Suprapubic skin (tissue), 4 donors: ENCODE measurements around the gene SERF2. TPM values are rescaled to one million over a fixed set of nuclear protein-coding genes. Genes with fewer than 3 reads are reported as not detected.
"Not testable (repeated sequence)": the region's sequence is repeated elsewhere in the genome, so short reads cannot be mapped to it uniquely, and the experiment has no call there.

ENCODE experiments used
- DNase-seq, 2 donors: peaks; one replicate each; pipeline ENCODE4 v3.0.0-alpha.2; 2019; ENCODE audit warnings: low spot score in 2 of 2
- H3K27ac ChIP-seq: fragments of 200-600 bp; sonication (generic); one replicate; pipeline ENCODE4 v1.5.1; 2019
- H3K27me3 ChIP-seq: fragments of 200-600 bp; sonication (generic); one replicate; pipeline ENCODE4 v1.5.1; 2019
- H3K36me3 ChIP-seq: fragments of 200-600 bp; sonication (generic); one replicate; pipeline ENCODE4 v1.5.1; 2019
- H3K4me1 ChIP-seq: fragments of 200-600 bp; sonication (generic); one replicate; pipeline ENCODE4 v1.5.1; 2019
- H3K4me3 ChIP-seq: fragments of 200-600 bp; sonication (generic); one replicate; pipeline ENCODE4 v1.5.1; 2019; ENCODE audit warnings: mild to moderate bottlenecking
- H3K9me3 ChIP-seq: fragments of 200-600 bp; sonication (generic); one replicate; pipeline ENCODE4 v1.5.1; 2019
- EP300 ChIP-seq: sonication (generic); formaldehyde crosslinking; IDR thresholded peaks from one replicate; pipeline ENCODE4 v1.6.1; 2017; ENCODE audit warnings: antibody characterized with exemption
- POLR2A ChIP-seq, 2 donors: fragments of 450-650 bp; IDR thresholded peaks; one replicate each; pipeline ENCODE4 v1.6.1; 2017; ENCODE audit warnings: antibody characterized with exemption in 2 of 2, mild to moderate bottlenecking in 2 of 2, moderate library complexity in 2 of 2
- POLR2AphosphoS5 ChIP-seq, 3 donors: sonication (generic); formaldehyde crosslinking; IDR thresholded peaks; one replicate each; pipeline ENCODE4 v1.6.1; 2017; ENCODE audit warnings: antibody characterized with exemption in 3 of 3
- WGBS: methylation state at CpG from one replicate; pipeline ENCODE4 v1.1.5; 2018; 5-methylcytosine and 5-hydroxymethylcytosine counted together
- total RNA-seq, 4 donors: library from RNA; depleted of rRNA; stranded (reverse); fragments of >200 nt; gene quantifications; one replicate each; pipeline ENCODE4 v1.1.0, GENCODE V29; 2016
- TF ChIP-seq, protein P1 (sequence below), 2 donors: fragments of 200-600 bp in 1 of 2; fragments of 450-650 bp in 1 of 2; sonication (generic) in 1 of 2; IDR thresholded peaks; one replicate each; pipeline ENCODE4 v1.5.1; 2016 to 2019; ENCODE audit warnings: antibody characterized with exemption in 2 of 2, mild to moderate bottlenecking in 1 of 2, moderate library complexity in 1 of 2

SERF2 gene
- total RNA-seq, 4 donors from 2014 or later: 352 to 813 (median 687) TPM

DNA sequence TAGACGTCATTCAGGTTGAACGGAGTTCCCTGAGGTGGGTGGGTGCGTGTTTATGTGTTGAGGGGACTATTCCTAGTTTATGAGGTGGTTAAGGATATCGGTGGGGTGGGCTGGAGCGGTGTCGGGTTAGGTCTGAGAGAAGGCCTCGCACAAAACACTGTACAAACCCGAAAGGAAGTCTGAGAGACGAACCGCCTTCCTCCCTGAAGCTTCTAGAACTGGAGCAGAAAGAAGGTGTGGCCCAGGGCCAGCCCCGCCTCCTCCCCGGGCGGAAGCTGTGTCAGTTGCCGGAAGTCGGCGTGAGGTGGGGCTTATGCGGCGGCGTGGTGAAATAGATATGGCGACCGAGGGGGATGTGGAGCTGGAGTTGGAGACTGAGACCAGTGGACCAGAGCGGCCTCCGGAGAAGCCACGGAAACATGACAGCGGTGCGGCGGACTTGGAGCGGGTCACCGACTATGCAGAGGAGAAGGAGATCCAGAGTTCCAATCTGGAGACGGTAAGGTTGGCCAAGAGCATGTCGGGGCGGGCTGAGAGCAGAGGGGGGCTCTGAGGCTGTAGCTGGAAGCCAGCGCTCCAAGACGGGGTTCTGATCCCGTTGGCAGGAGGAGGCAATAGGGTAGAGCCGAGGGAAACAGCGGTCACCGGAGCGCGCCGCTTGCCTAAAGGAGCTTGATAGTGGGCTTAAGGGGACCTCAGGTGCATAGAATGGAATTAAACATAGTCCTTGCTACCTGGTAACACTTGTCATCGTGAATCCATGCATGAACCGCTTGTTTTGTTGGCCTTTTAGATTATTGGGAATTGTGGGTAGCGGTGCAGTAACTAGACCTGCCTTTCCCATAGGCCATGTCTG is 8.4 kb downstream of the SERF2 start, which contains the start of gene HYPK:
HYPK (plus strand) TSS at position 314 of the 856 bp plus-strand sequence; CDS start at position 338, 24 bp downstream.
- H3K36me3 ChIP-seq: peaks cover 62% of the 10 kb centered on the region
- no peaks in the 10 kb centered on the region for H3K27me3 ChIP-seq
- 9% methylated on average over 44 of the region's 44 CpGs for WGBS
- TF ChIP-seq, protein P1, sequence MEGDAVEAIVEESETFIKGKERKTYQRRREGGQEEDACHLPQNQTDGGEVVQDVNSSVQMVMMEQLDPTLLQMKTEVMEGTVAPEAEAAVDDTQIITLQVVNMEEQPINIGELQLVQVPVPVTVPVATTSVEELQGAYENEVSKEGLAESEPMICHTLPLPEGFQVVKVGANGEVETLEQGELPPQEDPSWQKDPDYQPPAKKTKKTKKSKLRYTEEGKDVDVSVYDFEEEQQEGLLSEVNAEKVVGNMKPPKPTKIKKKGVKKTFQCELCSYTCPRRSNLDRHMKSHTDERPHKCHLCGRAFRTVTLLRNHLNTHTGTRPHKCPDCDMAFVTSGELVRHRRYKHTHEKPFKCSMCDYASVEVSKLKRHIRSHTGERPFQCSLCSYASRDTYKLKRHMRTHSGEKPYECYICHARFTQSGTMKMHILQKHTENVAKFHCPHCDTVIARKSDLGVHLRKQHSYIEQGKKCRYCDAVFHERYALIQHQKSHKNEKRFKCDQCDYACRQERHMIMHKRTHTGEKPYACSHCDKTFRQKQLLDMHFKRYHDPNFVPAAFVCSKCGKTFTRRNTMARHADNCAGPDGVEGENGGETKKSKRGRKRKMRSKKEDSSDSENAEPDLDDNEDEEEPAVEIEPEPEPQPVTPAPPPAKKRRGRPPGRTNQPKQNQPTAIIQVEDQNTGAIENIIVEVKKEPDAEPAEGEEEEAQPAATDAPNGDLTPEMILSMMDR (IDR thresholded peaks at IDR 0.05): no peak
- TF ChIP-seq POLR2A (IDR thresholded peaks at IDR 0.05) (peak; percentile 26 to 70), POLR2AphosphoS5 (IDR thresholded peaks at IDR 0.05) (peak in 2 of 3 donors; percentile 41 to 77), EP300 (no peak)
- H3K4me3 ChIP-seq: peak within 1 kb of the TSS; percentile 71
- DNase-seq: peak; percentile 97 to 98
- H3K4me1 ChIP-seq: peaks cover 48% of the 10 kb centered on the region
- H3K27ac ChIP-seq: peak within 1 kb of the TSS; percentile 85
- H3K9me3 ChIP-seq: no peaks in the 10 kb centered on the region

DNA sequence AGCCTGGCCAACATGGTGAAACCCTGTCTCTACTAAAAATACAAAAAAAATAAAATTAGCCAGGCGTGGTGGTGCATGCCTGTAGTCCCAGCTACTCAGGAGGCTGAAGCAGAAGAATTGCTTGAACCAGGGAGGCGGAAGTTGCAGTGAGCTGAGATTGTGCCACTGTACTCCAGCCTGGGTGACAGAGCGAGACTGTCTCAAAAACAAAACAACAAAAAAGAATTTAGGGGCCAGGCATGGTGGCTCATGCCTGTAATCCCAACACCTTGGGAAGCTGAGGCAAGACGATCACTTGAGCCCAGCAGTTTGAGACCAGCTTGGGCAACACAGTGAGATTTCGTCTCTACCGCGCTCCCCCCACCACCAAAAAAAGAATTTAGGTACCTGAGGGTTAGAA is 10.6 kb downstream of the SERF2 start:
- not testable (repeated sequence) for DNase-seq
- H3K36me3 ChIP-seq: peaks cover 70% of the 10 kb centered on the region

GRCh38 chr15:43808435-43808950 is 16.4 kb downstream of the SERF2 start:
- 95% methylated on average over 5 of the region's 5 CpGs for WGBS
- peaks cover 98% of the 10 kb centered on the region for H3K36me3 ChIP-seq

More for the DNA sequence above, 10.6 kb downstream of the SERF2 start:
- not testable (repeated sequence) for H3K27ac ChIP-seq, H3K4me3 ChIP-seq, H3K9me3 ChIP-seq, H3K27me3 ChIP-seq
- H3K4me1 ChIP-seq: peaks cover 36% of the 10 kb centered on the region
- 94% methylated on average over 7 of the region's 7 CpGs for WGBS

GRCh38 chr15:43808960-43809678 is 17.0 kb downstream of the SERF2 start:
- TF ChIP-seq POLR2A (IDR thresholded peaks at IDR 0.05) (no peak), EP300 (no peak), POLR2AphosphoS5 (IDR thresholded peaks at IDR 0.05) (no peak)
- TF ChIP-seq, protein P1 (IDR thresholded peaks at IDR 0.05): no peak
- no peak for DNase-seq
- Histone ChIP-seq H3K9me3 (no peaks in the 10 kb centered on the region), H3K27me3 (no peaks in the 10 kb centered on the region), H3K4me3 (no peak overlapping the region), H3K36me3 (peaks cover 100% of the 10 kb centered on the region), H3K27ac (no peak overlapping the region), H3K4me1 (no peaks in the 10 kb centered on the region)
- 88% methylated on average over 6 of the region's 6 CpGs for WGBS

More at GRCh38 chr15:43808435-43808950, 16.4 kb downstream of the SERF2 start:
- Histone ChIP-seq H3K27me3 (no peaks in the 10 kb centered on the region), H3K27ac (no peak overlapping the region), H3K4me3 (no peak overlapping the region), H3K4me1 (no peaks in the 10 kb centered on the region), H3K9me3 (no peaks in the 10 kb centered on the region)
- TF ChIP-seq POLR2AphosphoS5 (IDR thresholded peaks at IDR 0.05): no peak
- no peak for TF ChIP-seq POLR2A (IDR thresholded peaks at IDR 0.05)
- TF ChIP-seq EP300: no peak
- TF ChIP-seq, protein P1 (IDR thresholded peaks at IDR 0.05): no peak
- no peak for DNase-seq

DNA sequence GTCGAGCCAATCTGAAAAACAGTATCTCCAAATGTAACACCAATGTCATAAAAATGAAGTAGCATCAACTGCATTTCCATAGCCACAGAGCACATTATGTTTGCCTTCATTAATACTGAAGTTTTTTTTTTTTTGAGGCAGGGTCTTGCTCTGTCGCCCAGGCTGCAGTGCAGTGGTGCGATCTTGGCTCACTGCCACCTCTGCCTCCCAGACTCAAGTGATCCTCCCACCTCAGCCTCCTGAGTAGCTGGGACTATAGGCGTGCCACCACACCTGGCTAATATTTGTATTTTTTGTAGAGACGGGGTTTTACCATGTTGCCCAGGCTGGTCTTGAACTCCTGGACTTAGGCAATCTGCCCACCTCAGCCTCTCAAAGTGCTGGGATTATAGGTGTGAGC is 22.9 kb downstream of the SERF2 start:
- WGBS: 90% methylated on average over 5 of the region's 5 CpGs
- peaks cover 62% of the 10 kb centered on the region for H3K36me3 ChIP-seq
- H3K27ac ChIP-seq: not testable (repeated sequence)

DNA sequence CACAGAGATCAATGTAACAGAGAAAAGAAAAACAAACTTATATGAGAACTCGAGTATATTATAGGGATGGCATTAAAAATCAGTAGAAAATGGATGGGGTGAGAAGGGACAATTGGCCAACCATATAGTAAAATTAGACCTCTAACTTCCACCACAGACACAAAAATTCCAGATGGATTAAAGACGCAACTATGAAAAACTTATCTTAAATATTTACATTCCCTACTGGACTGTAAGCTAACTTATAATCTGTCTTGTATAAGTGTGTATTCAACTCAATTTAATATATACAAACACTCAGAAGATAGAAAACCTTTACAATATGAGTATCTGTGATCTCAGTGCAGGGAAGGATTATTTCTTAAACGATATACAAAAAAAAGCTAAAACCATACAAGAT is 29.4 kb downstream of the SERF2 start:
- H3K27me3 ChIP-seq: no peaks in the 10 kb centered on the region
- no peak overlapping the region for H3K27ac ChIP-seq
- WGBS: 73% methylated on average over 3 of the region's 3 CpGs
- H3K36me3 ChIP-seq: peaks cover 4% of the 10 kb centered on the region
- DNase-seq: no peak
- TF ChIP-seq POLR2AphosphoS5 (IDR thresholded peaks at IDR 0.05): no peak
- TF ChIP-seq EP300: no peak
- H3K4me3 ChIP-seq: no peak overlapping the region
- no peaks in the 10 kb centered on the region for H3K9me3 ChIP-seq
- H3K4me1 ChIP-seq: peaks cover 32% of the 10 kb centered on the region

More for the DNA sequence above, 22.9 kb downstream of the SERF2 start:
- DNase-seq, H3K27me3 ChIP-seq, H3K4me3 ChIP-seq, H3K9me3 ChIP-seq, H3K4me1 ChIP-seq: not testable (repeated sequence)
